ENCODE data around the gene CCM2L.

Gene CCM2L

GRCh38 chr20:32062776-32063170 is 52.5 kb downstream of the CCM2L start:
- no peak for DNase-seq

- no peak for DNase-seq
These were observed 53.5 kb downstream of the CCM2L start for GRCh38 chr20:32063695-32064094.

- no peak for DNase-seq
These were observed 54.4 kb downstream of the CCM2L start for GRCh38 chr20:32064667-32065066.

GRCh38 chr20:32067234-32067821 is 57.1 kb downstream of the CCM2L start:
- no peak for DNase-seq

GRCh38 chr20:32068174-32068573 is 57.9 kb downstream of the CCM2L start:
- no peak for DNase-seq

GRCh38 chr20:32069711-32070110 is 59.5 kb downstream of the CCM2L start:
- no peak for DNase-seq

- DNase-seq = no peak
These were observed 60.0 kb downstream of the CCM2L start for GRCh38 chr20:32070282-32070681.

GRCh38 chr20:32070690-32071213 is 60.5 kb downstream of the CCM2L start:
- no peak for DNase-seq

- no peak for DNase-seq
These were observed 61.3 kb downstream of the CCM2L start for GRCh38 chr20:32071395-32072167.

- no peak for DNase-seq
These were observed 62.0 kb downstream of the CCM2L start for GRCh38 chr20:32072168-32072750.

- DNase-seq = no peak
These were observed 65.3 kb downstream of the CCM2L start for GRCh38 chr20:32075534-32075933.

GRCh38 chr20:32077190-32077589 is 67.0 kb downstream of the CCM2L start:
- DNase-seq = no peak

- no peak for DNase-seq
These were observed 68.1 kb downstream of the CCM2L start for GRCh38 chr20:32078322-32078721.

GRCh38 chr20:32078791-32079190 is 68.6 kb downstream of the CCM2L start:
- DNase-seq = no peak

- DNase-seq = no peak
These were observed 69.4 kb downstream of the CCM2L start for GRCh38 chr20:32079655-32080109.

- no peak for DNase-seq
These were observed 70.5 kb downstream of the CCM2L start for GRCh38 chr20:32080783-32081182.

Measured in left hindlimb (tissue), 1 donor.